Measurements from ENCODE around the gene RHBDL3. TPM values are rescaled to one million over a fixed set of nuclear protein-coding genes. Genes with fewer than 3 reads are reported as not detected.
"Not testable (repeated sequence)": the region's sequence is repeated elsewhere in the genome, so short reads cannot be mapped to it uniquely, and the experiment has no call there.

The RHBDL3 gene
- total RNA-seq, 1 experiment from 2014 or later = not detected

- ATAC-seq (0 out of 2 replicates have a peak, but pooled peaks have one; percentile 37), DNase-seq (no peak)
- CTCF ChIA-PET = no interaction called here
- POLR2A ChIA-PET (ENCODE audit: unreplicated experiment) = no interaction called here
- Histone ChIP-seq H3K27me3 (ENCODE audit: low read length) (peaks cover 11% of the 10 kb centered on the region), H4K20me1 (ENCODE audit: low read length) (no peaks in the 10 kb centered on the region), H3K9ac (ENCODE audit: low read length) (no peak overlapping the region), H3K79me2 (ENCODE audit: low read length) (no peaks in the 10 kb centered on the region), H3K4me1 (ENCODE audit: insufficient read depth, low read length) (no peaks in the 10 kb centered on the region), H3K36me3 (ENCODE audit: low read depth, low read length) (no peaks in the 10 kb centered on the region), H3K4me2 (ENCODE audit: low read length) (no peak overlapping the region), H3K4me3 (ENCODE audit: low read length) (no peak overlapping the region), H3K27ac (ENCODE audit: low read length) (no peak overlapping the region), H3F3A (ENCODE audit: low read length, unreplicated experiment) (no peaks in the 10 kb centered on the region), H3K9me2 (replicated peaks; ENCODE audit: low read length) (no peaks in the 10 kb centered on the region), H2AFZ (ENCODE audit: low read length) (no peak overlapping the region), H3K9me3 (ENCODE audit: low read length) (no peaks in the 10 kb centered on the region)
- BruUV-seq (replicated peaks) = no TSS peak
- intact Hi-C loops (cut with micrococcal nuclease) = loop anchor here (1.0 kb wide), 1 partner anchor 18 kb away; no protein-coding TSS in a partner anchor
- TF ChIP-seq EZH2 (IDR thresholded peaks at IDR 0.05; ENCODE audit: low read length, unreplicated experiment) (no peak), CTCF (conservative IDR thresholded peaks at IDR 0.05; ENCODE audit: low read depth, low read length) (no peak), EZH2phosphoT487 (IDR thresholded peaks at IDR 0.05; ENCODE audit: borderline replicate concordance, low read length) (no peak)
Measured at GRCh38 chr17:32259586-32259985, 6.0 kb upstream of the RHBDL3 start.

- Histone ChIP-seq H3K4me3 (ENCODE audit: low read length) (no peak overlapping the region), H3K79me2 (ENCODE audit: low read length) (no peaks in the 10 kb centered on the region), H3K4me2 (ENCODE audit: low read length) (no peak overlapping the region), H3K27me3 (ENCODE audit: low read length) (peaks cover 23% of the 10 kb centered on the region), H3K9me3 (ENCODE audit: low read length) (no peaks in the 10 kb centered on the region), H2AFZ (ENCODE audit: low read length) (no peak overlapping the region), H4K20me1 (ENCODE audit: low read length) (no peaks in the 10 kb centered on the region), H3K27ac (ENCODE audit: low read length) (no peak overlapping the region), H3K9me2 (replicated peaks; ENCODE audit: low read length) (no peaks in the 10 kb centered on the region), H3F3A (ENCODE audit: low read length, unreplicated experiment) (no peaks in the 10 kb centered on the region), H3K36me3 (ENCODE audit: low read depth, low read length) (no peaks in the 10 kb centered on the region), H3K9ac (ENCODE audit: low read length) (no peak overlapping the region), H3K4me1 (ENCODE audit: insufficient read depth, low read length) (no peaks in the 10 kb centered on the region)
- no peak for DNase-seq
- POLR2A ChIA-PET (ENCODE audit: unreplicated experiment) = no interaction called here
- BruUV-seq (replicated peaks) = no TSS peak
- TF ChIP-seq EZH2phosphoT487 (IDR thresholded peaks at IDR 0.05; ENCODE audit: borderline replicate concordance, low read length) = no peak
- no peak for TF ChIP-seq CTCF (conservative IDR thresholded peaks at IDR 0.05; ENCODE audit: low read depth, low read length)
- no peak for TF ChIP-seq EZH2 (IDR thresholded peaks at IDR 0.05; ENCODE audit: low read length, unreplicated experiment)
- CTCF ChIA-PET = no interaction called here
- intact Hi-C loops (cut with micrococcal nuclease) = no loop called here
- ATAC-seq = no peak
Measured at GRCh38 chr17:32261417-32261736, 4.3 kb upstream of the RHBDL3 start.

GRCh38 chr17:32261936-32262510 is 3.6 kb upstream of the RHBDL3 start:
- CTCF ChIA-PET = no interaction called here
- Histone ChIP-seq H3K79me2 (ENCODE audit: low read length) (no peaks in the 10 kb centered on the region), H3K4me3 (ENCODE audit: low read length) (no peak overlapping the region), H3F3A (ENCODE audit: low read length, unreplicated experiment) (no peaks in the 10 kb centered on the region), H3K27me3 (ENCODE audit: low read length) (peaks cover 29% of the 10 kb centered on the region), H3K9me2 (replicated peaks; ENCODE audit: low read length) (no peaks in the 10 kb centered on the region), H3K9me3 (ENCODE audit: low read length) (no peaks in the 10 kb centered on the region), H2AFZ (ENCODE audit: low read length) (no peak overlapping the region), H3K27ac (ENCODE audit: low read length) (no peak overlapping the region), H4K20me1 (ENCODE audit: low read length) (no peaks in the 10 kb centered on the region), H3K4me1 (ENCODE audit: insufficient read depth, low read length) (no peaks in the 10 kb centered on the region), H3K36me3 (ENCODE audit: low read depth, low read length) (no peaks in the 10 kb centered on the region), H3K4me2 (ENCODE audit: low read length) (no peak overlapping the region), H3K9ac (ENCODE audit: low read length) (no peak overlapping the region)
- no TSS peak for BruUV-seq (replicated peaks)
- TF ChIP-seq EZH2phosphoT487 (IDR thresholded peaks at IDR 0.05; ENCODE audit: borderline replicate concordance, low read length) (no peak), CTCF (conservative IDR thresholded peaks at IDR 0.05; ENCODE audit: low read depth, low read length) (no peak)
- ATAC-seq (no peak), DNase-seq (no peak)
- POLR2A ChIA-PET (ENCODE audit: unreplicated experiment) = no interaction called here
- intact Hi-C loops (cut with micrococcal nuclease) = no loop called here

- H3K9me3 ChIP-seq (ENCODE audit: low read length); DNase-seq; H3K9ac ChIP-seq (ENCODE audit: low read length); BruUV-seq (replicated peaks); CTCF ChIA-PET; intact Hi-C loops (cut with micrococcal nuclease); H3K4me1 ChIP-seq (ENCODE audit: insufficient read depth, low read length); H3K9me2 ChIP-seq (replicated peaks; ENCODE audit: low read length); H3K79me2 ChIP-seq (ENCODE audit: low read length); H2AFZ ChIP-seq (ENCODE audit: low read length); H3K4me3 ChIP-seq (ENCODE audit: low read length); H4K20me1 ChIP-seq (ENCODE audit: low read length); POLR2A ChIA-PET (ENCODE audit: unreplicated experiment); H3K27ac ChIP-seq (ENCODE audit: low read length); ATAC-seq; H3K4me2 ChIP-seq (ENCODE audit: low read length); H3F3A ChIP-seq (ENCODE audit: low read length, unreplicated experiment); H3K36me3 ChIP-seq (ENCODE audit: low read depth, low read length): not testable (repeated sequence)
- peaks cover 43% of the 10 kb centered on the region for H3K27me3 ChIP-seq (ENCODE audit: low read length)
Measured at GRCh38 chr17:32263515-32263914, 2.1 kb upstream of the RHBDL3 start.
